ENCODE measurements around the gene PPP6R3.

PPP6R3 gene

DNA sequence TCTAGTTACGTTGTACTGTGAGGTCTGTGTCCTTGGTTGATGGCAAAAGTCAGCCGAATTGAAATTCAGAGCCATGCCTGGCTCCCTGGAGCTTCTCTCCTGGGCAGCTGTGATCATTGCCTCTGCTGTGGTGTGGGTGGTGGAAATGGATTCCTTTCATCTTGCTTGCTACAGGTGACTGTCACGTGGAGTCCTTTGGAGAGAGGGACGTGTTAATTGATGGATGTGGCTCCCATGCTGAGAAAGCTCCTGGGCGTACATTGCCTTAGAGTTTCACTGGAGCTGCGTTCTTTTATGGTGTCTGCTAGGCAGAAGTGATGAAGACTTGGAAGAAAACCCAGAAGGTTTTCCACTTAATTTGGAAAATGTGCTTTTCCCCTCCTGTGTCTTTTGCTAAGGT lies 41.9 kb upstream of the PPP6R3 start:
- H3K36me3 ChIP-seq (ENCODE audit: insufficient read depth, low read length), result peaks cover 50% of the 10 kb centered on the region; the same call in 1 of the 2 replicates
- no peaks in the 10 kb centered on the region for H4K20me1 ChIP-seq (ENCODE audit: insufficient read depth, low read length, poor library complexity, severe bottlenecking)
- TF ChIP-seq CTCF (conservative IDR thresholded peaks at IDR 0.05; ENCODE audit: low read length), result no peak
- TF ChIP-seq EZH2phosphoT487 (IDR thresholded peaks at IDR 0.05; ENCODE audit: borderline replicate concordance), result no peak
- no peaks in the 10 kb centered on the region for H3K4me1 ChIP-seq (ENCODE audit: insufficient read depth, low read length, poor library complexity, severe bottlenecking)
- H3K27me3 ChIP-seq (ENCODE audit: insufficient read depth, low read length, poor library complexity, severe bottlenecking), result no peaks in the 10 kb centered on the region
- no peak overlapping the region for H3K4me2 ChIP-seq (ENCODE audit: low read depth, low read length, poor library complexity, severe bottlenecking)
- H3K9me2 ChIP-seq (replicated peaks; ENCODE audit: low read depth, low read length), result no peaks in the 10 kb centered on the region
- H3K4me3 ChIP-seq (ENCODE audit: low read length, poor library complexity, severe bottlenecking), result no peak overlapping the region
- H3K79me2 ChIP-seq (ENCODE audit: insufficient read depth, low read length), result no peaks in the 10 kb centered on the region
- H3K9me3 ChIP-seq (ENCODE audit: insufficient read depth, low read depth, low read length), result no peaks in the 10 kb centered on the region
- H3F3A ChIP-seq (ENCODE audit: low read depth), result no peaks in the 10 kb centered on the region
- H3K9ac ChIP-seq (ENCODE audit: low read depth, low read length, poor library complexity, severe bottlenecking), result no peak overlapping the region
- no peak overlapping the region for H2AFZ ChIP-seq (ENCODE audit: low read length)

DNA sequence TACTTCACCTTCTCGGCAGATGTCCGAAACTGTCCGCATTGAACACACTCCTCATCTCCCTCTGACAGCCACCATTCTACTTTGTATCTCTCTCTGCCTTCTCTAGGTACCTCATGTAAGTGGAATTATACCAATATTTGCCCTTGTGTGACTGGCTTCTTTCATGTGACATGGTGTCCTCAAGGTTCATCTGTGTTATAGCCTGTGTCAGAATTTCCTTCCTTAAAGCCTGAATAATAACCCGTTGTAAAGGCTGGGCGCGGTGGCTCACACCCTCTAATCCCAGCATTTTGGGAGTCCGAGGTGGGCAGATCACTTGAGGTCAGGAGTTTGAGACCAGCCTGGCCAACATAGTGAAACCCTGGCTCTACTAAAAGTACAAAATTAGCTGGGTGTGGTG lies 40.4 kb upstream of the PPP6R3 start:
- no peak overlapping the region for H3K9ac ChIP-seq (ENCODE audit: low read depth, low read length, poor library complexity, severe bottlenecking)
- no peaks in the 10 kb centered on the region for H3F3A ChIP-seq (ENCODE audit: low read depth)
- H3K36me3 ChIP-seq (ENCODE audit: insufficient read depth, low read length), result peaks cover 50% of the 10 kb centered on the region; the same call in 1 of the 2 replicates
- no peaks in the 10 kb centered on the region for H3K9me3 ChIP-seq (ENCODE audit: insufficient read depth, low read depth, low read length)
- no peaks in the 10 kb centered on the region for H3K27me3 ChIP-seq (ENCODE audit: insufficient read depth, low read length, poor library complexity, severe bottlenecking)
- H3K9me2 ChIP-seq (replicated peaks; ENCODE audit: low read depth, low read length), result no peaks in the 10 kb centered on the region
- H3K4me1 ChIP-seq (ENCODE audit: insufficient read depth, low read length, poor library complexity, severe bottlenecking), result no peaks in the 10 kb centered on the region
- TF ChIP-seq EZH2phosphoT487 (IDR thresholded peaks at IDR 0.05; ENCODE audit: borderline replicate concordance) (no peak), CTCF (conservative IDR thresholded peaks at IDR 0.05; ENCODE audit: low read length) (no peak)
- H3K4me2 ChIP-seq (ENCODE audit: low read depth, low read length, poor library complexity, severe bottlenecking), result no peak overlapping the region
- H4K20me1 ChIP-seq (ENCODE audit: insufficient read depth, low read length, poor library complexity, severe bottlenecking), result no peaks in the 10 kb centered on the region
- no peak overlapping the region for H3K4me3 ChIP-seq (ENCODE audit: low read length, poor library complexity, severe bottlenecking)
- no peak overlapping the region for H2AFZ ChIP-seq (ENCODE audit: low read length)
- no peaks in the 10 kb centered on the region for H3K79me2 ChIP-seq (ENCODE audit: insufficient read depth, low read length)

DNA sequence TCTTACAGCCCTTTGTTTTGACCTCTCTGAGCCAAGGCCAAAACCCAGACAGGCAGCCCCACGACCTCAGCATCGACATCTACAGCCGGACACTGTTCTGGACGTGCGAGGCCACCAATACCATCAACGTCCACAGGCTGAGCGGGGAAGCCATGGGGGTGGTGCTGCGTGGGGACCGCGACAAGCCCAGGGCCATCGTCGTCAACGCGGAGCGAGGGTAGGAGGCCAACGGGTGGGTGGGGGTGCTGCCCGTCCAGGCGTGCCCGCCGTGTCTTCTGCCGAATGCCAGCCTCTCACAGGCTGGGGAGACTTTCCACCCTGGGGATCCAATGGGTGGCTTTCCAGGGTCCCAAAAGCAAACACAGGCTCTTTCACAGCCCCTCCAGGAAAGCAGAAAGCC lies 37.1 kb upstream of the PPP6R3 start:
- Histone ChIP-seq H3K9me3 (ENCODE audit: insufficient read depth, low read depth, low read length) (no peaks in the 10 kb centered on the region), H3K9ac (ENCODE audit: low read depth, low read length, poor library complexity, severe bottlenecking) (no peak overlapping the region), H3K4me2 (ENCODE audit: low read depth, low read length, poor library complexity, severe bottlenecking) (no peak overlapping the region), H3K4me1 (ENCODE audit: insufficient read depth, low read length, poor library complexity, severe bottlenecking) (no peaks in the 10 kb centered on the region), H3K4me3 (ENCODE audit: low read length, poor library complexity, severe bottlenecking) (no peak overlapping the region), H3K27me3 (ENCODE audit: insufficient read depth, low read length, poor library complexity, severe bottlenecking) (no peaks in the 10 kb centered on the region), H3F3A (ENCODE audit: low read depth) (no peaks in the 10 kb centered on the region), H3K36me3 (ENCODE audit: insufficient read depth, low read length) (peaks cover 60% of the 10 kb centered on the region; the same call in 1 of the 2 replicates), H3K79me2 (ENCODE audit: insufficient read depth, low read length) (no peaks in the 10 kb centered on the region), H3K9me2 (replicated peaks; ENCODE audit: low read depth, low read length) (no peaks in the 10 kb centered on the region), H2AFZ (ENCODE audit: low read length) (no peak overlapping the region), H4K20me1 (ENCODE audit: insufficient read depth, low read length, poor library complexity, severe bottlenecking) (no peaks in the 10 kb centered on the region)
- no peak for TF ChIP-seq CTCF (conservative IDR thresholded peaks at IDR 0.05; ENCODE audit: low read length)
- TF ChIP-seq EZH2phosphoT487 (IDR thresholded peaks at IDR 0.05; ENCODE audit: borderline replicate concordance), result no peak

Data from Loucy (cell line).